ENCODE results near the gene EYS.
"Not testable (repeated sequence)": the region's sequence is repeated elsewhere in the genome, so short reads cannot be mapped to it uniquely, and the experiment has no call there.

The EYS gene

DNA sequence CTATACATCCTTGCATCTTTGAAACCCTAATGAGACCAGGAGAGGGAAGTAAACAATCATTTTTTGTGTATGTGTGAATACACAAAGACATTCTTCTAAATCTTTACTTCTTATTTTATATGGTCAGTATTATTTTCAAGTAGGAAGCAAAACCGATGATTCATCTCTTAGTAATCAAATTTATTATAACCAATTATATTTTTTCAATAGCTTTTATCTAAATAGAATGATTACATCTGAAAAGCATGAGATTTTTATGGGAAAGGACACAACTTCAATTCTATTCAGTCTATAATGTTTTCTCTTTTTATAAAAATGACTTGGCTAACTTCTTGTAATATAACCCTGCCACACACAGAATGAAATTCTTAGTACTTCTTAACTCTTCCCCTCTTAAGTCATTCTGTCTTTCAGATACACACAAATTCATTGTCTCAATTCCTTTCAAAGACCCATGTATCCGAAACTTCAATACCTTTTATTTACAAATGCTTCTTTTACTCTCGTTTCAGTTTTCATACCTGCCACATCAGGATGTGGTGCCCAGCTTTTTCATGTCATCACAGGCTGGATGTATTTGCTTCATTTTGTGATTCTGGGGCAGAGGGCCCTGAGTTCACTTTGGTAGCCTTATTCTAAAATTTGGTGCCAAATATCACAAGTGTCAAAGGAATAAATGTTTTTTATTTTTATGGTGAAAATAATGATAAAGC, 1844.4 kb downstream of the EYS start:
- no peak for DNase-seq

DNA sequence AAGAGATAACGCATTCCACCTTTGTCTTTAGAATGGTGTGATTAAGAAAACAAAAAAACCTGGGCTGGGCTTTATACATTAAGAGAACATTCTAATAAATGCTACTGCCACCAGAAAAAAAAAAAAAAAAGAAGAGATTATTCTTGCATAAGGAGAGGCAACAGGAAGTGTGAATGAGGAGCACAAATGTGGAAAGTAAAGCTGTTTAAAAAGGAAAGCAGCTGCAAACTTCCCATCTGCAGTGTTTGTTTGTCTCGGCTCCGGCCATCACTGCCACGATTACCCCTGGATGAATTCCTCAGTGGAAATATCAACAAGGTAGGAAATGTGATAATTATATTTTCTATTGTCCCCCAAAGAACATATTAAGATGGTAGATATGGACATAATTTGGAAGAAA, 1847.5 kb downstream of the EYS start:
- no peak for DNase-seq

DNA sequence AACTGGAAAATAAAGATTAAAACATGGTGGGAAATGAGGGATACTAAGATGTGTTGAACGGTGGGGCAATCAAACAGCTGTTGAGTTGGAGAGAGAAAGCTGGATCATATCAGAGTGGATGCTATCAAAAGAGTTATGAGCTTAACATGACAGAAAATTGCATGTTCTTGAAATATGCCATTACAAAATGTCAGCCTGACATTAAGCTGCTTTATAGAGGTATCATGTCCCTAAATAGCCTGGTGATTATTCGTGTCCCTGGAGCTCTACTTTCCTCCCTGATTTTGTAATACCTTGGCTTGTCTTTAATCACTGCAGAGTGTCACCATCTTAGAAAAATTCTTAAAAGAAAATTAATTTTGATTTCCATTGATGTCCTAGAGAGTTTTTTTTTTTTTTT, 1848.3 kb downstream of the EYS start:
- no peak for DNase-seq

DNA sequence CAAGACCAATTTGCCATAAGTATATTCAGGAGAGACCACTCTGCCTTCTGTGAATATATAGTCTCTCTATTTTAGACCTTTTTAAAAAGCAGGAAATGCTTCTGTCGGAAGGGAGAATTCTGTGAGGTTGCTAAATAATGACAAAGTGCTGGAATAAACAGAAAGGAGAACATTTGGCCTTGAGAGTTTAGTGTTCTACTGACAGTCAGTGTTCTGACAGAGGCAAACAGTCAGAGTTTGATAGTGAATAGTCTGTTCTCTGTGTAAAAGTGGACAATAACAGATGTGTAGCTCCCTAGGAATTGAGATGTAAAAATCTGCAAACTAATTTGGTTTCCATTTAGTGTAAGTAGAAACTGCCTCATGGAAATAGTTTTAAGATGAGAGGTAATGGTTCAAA, 1850.8 kb downstream of the EYS start:
- no peak for DNase-seq

DNA sequence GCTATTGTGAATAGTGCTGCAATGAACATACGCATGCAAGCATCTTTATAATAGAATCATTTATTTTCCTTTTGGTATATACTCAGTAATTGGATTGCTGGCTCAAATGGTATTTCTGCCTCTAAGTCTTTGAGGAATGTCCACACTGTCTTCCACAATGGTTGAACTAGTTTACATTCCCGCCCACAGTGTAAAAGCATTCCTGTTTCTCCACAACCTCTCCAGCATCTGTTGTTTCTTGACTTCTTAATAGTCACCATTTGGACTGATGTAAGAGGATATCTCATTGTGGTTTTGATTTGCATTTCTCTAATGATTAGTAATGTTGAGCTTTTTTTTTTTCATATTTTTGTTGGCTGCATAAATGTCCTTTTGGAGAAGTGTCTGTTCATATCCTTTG, 1862.7 kb downstream of the EYS start:
- no peak for DNase-seq

DNA sequence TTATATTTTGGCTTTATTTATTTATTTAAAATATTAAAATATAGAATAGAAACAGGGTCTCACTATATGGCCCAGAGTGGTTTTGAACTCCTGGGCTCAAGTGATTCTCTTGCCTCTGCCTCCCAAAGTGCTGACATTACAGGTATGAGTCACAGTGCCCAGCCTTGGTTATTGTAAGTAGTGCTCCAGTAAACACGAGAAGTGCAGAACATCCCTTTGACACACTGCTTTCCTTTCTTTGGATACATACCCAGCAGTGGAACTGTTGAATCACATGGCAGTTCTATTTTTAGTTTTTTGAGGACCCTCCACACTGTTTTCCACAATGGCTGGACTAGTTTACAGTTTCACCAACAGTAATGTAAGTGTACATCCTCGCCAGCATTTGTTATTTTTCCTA, 1867.5 kb downstream of the EYS start:
- DNase-seq: no peak

DNA sequence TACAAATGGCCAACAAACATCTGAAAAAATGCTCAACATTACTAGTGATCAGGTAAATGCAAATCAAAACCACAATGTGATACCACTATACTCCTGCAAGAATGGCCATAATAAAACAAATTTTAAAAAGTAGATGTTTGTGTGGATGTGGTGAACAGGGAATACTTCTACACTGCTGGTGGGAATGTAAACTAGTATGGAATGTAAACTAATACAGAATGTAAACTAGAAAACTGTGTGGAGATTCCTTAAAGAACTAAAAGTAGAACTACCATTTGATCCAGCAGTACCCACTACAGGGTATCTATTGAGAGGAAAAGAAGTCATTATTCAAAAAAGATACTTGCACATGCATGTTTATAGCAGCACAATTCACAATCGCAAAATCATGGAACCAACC, 1878.3 kb downstream of the EYS start:
- DNase-seq: not testable (repeated sequence)

DNA sequence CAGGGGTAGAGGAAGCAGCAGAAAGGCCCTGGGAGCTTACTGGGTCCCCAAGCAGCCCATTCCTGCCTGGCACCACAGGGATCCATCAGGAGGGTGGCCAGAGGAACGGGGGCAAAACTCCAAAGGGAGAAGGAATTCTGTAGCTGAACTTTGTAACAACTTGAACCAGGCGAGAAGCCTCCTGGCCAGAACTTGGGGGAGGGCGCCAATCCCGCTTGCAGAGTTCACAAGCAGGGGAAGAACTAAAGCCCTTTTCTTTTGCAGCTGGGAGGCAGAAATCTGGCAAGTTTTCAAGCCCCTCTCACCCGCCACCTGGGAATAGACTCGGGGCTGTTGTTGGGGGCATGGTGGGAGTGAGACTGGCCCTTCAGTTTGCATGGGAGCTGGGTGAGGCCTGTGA, 1882.3 kb downstream of the EYS start:
- no peak for DNase-seq

DNA sequence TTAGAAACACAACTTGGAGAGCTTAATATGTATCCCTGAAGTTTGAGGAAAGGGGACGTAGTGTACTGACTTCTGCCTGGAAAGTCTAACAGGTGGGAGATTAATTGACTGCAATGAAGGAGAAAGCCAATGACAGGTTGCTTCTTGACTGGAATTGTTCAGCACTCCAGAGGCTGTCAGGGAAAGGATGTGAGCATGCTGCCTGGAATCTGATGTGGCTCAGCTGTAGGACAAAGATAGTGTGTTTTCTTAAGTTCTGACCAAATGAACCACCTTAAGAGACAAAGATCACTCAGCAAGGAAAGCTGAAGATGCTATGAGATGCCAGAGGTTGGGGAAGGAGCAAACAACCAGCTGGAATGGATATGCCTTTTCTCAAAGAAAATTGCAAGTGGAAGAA, 1885.6 kb downstream of the EYS start:
- DNase-seq: no peak

DNA sequence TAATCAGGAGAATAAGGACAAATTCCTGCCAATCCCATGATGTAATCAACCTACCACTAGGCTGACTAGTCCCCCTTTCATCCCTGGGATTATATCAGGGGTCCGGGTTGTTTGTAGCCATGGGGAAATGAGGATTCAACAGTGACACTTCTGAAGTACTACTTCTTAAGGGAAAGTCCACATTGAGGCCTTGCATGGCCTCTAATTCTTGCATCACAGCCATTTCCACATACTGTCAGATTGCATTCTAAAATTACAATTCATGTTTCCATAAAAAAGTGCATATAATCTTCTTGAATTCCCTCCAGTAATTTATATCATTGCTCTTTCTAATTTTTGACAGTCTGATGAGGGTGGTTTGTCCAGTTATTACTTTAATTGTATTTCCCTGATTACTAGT, 1887.2 kb downstream of the EYS start:
- no peak for DNase-seq

DNA sequence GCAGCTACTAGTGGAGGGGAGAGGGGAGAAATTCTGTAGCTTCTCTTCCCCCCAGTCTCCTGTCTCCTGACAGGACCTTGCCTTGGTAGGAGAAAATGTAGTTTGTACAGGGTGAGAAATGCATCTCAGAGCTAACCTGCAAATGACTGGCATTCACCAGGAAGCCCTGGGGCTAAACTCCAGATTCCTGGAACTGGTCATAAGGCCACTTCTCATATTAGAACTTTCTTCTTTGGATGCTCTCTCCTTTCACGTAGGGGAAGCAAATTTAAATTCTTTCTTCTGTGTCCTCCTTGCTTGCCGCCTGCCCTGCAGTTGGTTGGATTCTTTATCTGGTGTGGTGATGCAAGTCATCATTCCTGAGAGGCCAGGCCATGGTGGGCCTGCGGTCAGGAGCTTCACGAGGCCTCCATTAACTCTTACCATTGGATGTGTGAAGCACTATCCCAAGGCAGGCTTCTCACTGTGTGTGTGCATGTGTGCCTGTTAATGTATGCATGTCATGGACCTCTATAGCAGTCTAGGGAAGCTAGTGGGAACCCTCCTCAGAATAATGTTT, 1889.5 kb downstream of the EYS start:
- no peak for DNase-seq

DNA sequence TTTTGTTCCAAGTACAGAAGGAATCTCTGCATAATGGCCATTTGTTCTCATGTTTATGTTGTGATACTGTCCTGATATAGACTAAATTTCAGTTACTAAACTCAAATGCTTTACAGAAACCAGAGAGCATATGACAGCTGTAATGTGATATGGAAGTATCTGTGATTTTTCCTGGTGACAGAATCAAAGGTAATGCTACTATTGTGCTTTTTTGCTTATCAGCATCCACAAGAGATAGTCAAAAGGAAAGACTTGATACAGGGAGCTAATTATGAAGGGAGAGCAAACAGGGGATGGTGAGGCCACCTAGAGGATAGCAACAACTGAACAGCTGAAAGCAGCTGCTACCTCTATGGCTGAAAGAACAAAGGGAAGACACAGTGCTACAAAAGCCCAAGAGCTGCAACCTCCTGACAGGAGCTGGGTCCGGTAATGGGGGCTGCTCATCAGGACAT, 1890.0 kb downstream of the EYS start:
- DNase-seq: no peak

DNA sequence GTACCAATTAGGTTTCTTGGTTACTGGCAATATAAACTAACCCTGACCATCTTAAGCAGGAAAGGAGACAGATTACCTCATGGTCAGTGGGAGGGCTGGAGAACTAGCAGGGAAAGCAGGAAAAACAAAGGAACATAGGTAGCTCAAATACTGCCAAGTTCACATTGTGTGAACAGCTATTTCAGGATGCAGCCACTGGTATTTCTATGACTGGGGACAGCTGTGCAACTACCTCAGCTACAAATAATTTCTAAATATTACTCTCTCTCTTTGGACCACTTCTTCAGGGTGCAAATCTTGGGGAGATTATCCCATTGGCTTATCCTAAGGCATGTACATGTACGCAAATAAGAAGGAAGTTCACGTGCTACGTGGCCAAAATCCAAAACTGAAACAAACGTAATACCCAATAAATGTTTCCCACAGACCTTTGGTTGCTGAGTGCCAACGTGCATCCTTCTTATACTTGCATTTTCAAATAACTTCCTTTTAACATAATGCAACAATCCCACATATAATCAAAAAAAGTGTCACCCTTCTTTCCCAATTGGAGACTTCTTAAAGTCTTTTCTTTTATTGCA, 1890.5 kb downstream of the EYS start:
- no peak for DNase-seq

DNA sequence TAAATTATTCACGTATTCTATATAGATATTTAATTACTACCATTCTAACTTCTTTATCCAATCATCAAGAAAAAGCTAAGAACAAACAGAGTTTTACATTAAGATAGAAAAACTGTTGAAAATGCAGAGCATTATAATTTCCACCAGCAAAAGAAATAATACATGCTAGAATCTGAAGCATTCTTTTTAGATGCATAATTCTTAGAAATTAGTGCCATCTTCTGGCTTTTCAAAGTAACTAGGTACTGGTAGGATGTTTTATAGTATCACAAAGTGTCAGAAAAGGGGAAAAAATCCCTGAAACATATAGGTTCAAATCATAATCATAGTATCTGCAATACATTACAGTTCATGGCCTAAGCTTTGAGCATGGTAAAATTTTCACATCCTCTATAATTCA, 1892.6 kb downstream of the EYS start:
- DNase-seq: no peak

DNA sequence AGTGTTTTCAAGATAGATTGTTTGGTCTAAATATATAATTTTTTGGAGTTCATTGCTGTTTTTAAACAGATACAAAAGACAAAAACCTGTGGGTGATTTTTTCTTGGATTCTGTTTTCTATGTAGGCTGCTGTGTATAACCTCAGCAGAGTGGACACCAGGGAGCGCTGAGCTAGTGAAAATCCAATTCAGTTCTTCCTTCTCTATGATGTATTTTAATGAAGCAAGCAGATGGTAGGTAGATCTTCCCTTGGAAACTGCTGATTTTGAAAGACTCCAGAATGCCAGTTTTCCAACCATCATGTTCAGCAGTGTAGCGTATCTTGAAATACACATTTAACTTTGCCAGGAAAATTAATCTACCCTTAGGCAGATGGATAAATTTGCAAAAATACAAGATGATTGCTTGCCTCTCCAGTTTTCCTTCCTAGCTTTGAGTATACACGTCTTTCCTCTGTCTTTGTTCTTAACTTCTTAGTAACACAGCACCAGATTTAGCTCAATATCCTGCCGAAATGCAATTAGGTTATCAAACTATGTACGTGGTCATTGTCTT, 1893.4 kb downstream of the EYS start:
- DNase-seq: no peak

DNA sequence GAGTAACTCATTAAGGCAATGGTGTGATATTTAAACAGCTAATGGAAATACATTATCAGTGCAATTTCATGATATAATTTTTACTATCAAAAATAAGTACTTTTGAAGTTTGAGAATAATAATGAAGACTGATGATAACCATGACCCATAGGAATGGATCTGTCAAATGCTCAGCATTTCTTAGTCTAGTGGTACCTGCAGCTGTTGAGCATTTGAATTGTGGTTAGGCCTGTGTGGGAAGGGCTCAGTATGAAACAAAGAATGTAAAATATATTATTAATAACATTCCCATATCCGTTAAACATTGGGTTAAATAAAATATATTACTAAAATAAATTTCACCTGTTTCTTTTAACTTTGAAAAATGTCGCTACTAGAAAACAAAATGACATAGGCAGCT, 1898.5 kb downstream of the EYS start:
- DNase-seq: no peak

DNA sequence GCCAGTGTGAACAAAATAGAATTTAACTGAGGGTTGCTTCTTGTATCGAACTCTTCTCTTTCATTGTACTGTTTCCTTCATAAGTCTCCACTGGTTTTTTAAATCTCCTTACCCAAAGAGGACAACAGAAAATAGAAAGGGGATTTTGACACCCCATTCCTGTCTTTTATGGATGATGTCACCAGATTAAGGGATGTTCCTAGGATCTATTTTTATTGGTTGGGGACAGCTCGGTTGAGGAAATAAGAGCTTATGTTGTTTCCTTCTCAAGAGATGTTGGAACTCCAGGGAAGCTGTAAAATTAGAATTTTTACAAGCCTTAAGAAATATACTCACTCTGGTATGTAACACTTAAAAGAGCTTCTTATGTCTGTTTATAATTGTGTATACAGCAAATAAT, 1900.0 kb downstream of the EYS start:
- no peak for DNase-seq

DNA sequence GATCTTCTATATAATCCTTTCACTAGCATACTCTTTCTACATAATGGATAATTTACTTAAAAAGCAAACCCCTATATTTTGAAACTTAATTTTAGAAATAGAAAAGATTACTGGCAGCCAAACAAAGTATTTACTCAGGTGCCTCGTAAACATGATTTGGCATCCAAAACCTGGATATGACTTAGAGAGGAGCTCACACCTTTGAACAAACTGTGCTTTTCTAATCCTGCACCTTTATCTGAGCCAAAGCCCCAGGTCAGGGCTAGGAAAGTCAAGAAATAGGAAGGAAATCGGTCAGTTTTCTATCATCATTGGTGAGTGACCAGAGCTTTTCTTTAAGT, 1900.5 kb downstream of the EYS start:
- no peak for DNase-seq

DNA sequence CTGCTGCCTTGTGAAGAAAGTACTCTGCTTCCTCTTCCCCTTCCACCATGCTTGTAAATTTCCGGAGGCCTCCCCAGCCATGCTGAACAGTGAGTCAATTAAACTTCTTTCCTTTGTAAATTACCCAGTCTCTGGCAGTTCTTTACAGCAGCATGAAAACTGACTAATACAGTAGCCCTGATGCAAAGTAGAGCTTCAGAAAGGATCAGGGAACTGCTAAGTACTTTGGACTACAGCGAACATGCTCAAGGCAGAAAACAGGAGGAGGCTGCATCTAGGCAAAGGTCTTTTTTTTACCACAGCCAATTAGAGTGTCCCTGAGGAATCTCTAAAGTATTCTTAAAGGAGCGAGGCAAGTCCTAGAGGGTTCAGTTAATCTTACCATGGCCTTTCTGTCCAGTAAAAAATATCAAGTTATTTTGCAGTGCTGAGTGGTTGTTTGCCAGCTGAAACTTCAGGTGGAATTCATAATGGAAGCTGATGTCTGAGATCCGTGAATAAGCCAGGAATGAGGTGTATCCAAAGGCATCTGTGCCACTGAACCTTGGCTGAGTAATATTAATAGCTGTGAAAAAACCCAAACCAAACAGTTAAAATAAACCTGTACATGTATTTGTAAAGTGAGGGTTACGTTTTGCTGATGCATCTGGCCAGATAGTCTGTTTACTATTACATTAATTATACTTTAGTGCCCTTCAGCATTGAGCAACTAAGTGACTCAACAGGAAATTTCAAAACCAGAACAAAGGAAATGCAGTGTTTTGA, 1901.0 kb downstream of the EYS start:
- DNase-seq: no peak

DNA sequence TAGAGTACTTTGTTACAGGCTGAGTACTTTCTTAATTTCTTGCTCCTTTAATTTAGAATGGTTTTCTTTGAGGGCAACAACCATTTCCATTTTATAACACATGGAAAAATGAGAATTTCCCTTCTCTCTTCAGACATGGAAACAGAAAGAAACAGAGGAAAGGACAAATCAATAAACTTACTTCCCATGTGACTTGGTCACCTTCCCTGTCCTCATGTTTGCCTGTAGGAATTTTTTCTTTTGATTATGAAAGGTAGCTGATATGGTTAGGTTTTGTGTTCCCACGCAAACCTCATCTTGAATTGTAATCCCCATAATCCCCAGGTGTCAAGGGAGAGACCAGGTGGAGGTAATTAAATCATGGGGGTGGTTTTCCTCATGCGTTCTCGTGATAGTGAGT, 1901.7 kb downstream of the EYS start:
- no peak for DNase-seq

DNA sequence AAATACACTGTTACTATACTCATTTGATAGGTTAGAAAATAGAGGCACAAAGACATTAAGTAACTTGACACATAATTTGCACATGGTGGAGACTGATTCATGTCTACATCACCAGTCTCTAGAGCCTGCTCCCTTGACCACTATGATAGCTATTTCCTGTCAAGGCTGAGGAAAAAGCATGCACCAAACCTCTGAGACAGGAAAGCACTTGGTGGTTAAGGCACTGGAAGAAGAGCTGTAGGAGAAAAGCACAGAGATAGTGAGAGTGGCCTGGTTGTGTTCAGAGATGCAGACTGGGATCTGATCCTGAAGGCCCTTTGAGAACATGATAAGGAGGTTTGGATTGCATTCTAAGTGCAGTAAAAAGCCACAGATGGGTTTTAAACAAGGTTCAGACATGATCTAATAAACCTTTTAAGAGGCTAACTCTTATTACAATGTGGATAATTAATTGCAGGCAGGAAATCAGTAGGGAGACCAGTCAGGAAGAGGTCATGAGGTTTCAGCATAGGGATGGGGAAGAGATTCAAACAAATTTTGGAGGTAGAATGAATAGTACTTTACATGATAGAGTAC, 1902.6 kb downstream of the EYS start:
- no peak for DNase-seq

DNA sequence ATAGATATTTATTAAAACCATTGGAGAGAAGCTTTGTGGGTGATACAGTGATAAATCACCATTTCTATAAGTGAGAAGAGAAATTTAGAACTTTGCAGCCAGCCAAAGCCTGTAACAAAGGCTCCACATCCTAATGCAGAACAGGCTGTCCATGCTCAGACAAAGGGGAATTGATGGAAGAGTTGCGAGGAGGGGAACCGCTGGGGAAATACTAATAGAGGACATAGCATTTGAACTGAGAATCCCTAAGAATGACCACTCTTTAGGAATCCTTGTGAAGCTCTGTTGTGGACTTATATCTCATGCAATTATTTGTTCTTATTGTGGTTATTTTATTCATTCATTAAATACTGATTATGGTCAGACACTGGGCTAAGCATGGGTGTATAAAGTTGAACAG, 1903.7 kb downstream of the EYS start:
- DNase-seq: no peak

DNA sequence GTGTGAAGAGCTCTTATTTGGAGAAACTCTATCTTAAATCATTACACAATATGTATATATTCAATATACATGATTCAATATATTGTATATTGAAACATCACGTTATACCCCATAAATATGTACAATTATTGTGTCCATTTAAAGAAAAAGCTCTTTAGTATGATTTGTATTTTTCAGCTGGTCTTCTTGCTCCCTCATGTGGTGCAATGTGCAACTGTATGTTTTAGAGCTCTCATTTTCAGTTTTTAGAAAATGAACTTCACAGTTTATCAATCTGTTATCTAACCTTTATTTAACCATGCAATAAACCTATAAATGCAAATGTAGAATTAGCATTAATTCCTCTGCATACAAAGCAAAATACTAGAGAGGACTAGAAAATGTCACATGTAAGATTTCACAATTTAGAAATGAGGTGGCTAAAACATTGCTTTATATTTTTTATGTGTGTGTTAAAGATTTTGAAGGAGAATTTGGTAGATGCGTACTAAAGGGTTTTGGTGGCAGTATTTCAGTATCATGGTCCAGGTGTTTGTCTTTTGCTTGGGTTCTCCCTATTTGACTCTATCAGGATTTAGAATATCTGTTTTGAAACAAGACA, 1904.3 kb downstream of the EYS start:
- DNase-seq: no peak
